NCI-H2107 treated with DMSO at 0.1 percent for 48 hours (cell line): ENCODE results near the gene PYGO1.
A peak's percentile ranks its signal among the peaks of the same experiment; 100 is the strongest.
"Not testable (repeated sequence)": the region's sequence is repeated elsewhere in the genome, so short reads cannot be mapped to it uniquely, and the experiment has no call there.

Experiments used
- DNase-seq: peaks from one replicate; lab custom pipeline; 2025; ENCODE audit not compliant: unreplicated experiment; lab: John Stamatoyannopoulos, UW

PYGO1 gene

GRCh38 chr15:55588070-55588814 lies at the start of gene PYGO1:
PYGO1 (minus strand) TSS chr15:55588345; CDS start chr15:55587883, 462 bp downstream.
- no peak for DNase-seq

- no peak for DNase-seq
These were observed 48.9 kb upstream of the PYGO1 start for GRCh38 chr15:55637086-55637485.

- DNase-seq = no peak
These were observed 45.6 kb upstream of the PYGO1 start for GRCh38 chr15:55633731-55634130.

- DNase-seq = no peak
These were observed 44.3 kb upstream of the PYGO1 start for GRCh38 chr15:55632434-55632833.

GRCh38 chr15:55630858-55631257 lies 42.7 kb upstream of the PYGO1 start:
- peak; percentile 8 for DNase-seq

GRCh38 chr15:55628369-55628730 lies 40.2 kb upstream of the PYGO1 start:
- no peak for DNase-seq

GRCh38 chr15:55627730-55628368 lies 39.7 kb upstream of the PYGO1 start:
- no peak for DNase-seq

- no peak for DNase-seq
These were observed 31.6 kb upstream of the PYGO1 start for GRCh38 chr15:55619783-55620182.

GRCh38 chr15:55618387-55618786 lies 30.2 kb upstream of the PYGO1 start:
- DNase-seq = no peak

- DNase-seq = no peak
These were observed 27.3 kb upstream of the PYGO1 start for GRCh38 chr15:55615445-55615844.

- DNase-seq = no peak
These were observed 25.6 kb upstream of the PYGO1 start for GRCh38 chr15:55613727-55614126.

GRCh38 chr15:55606214-55606613 lies 18.1 kb upstream of the PYGO1 start:
- no peak for DNase-seq

GRCh38 chr15:55601374-55601773 lies 13.2 kb upstream of the PYGO1 start:
- DNase-seq = no peak

- no peak for DNase-seq
These were observed 11.3 kb upstream of the PYGO1 start for GRCh38 chr15:55599439-55599838.

- DNase-seq = not testable (repeated sequence)
These were observed 4.9 kb upstream of the PYGO1 start for GRCh38 chr15:55593019-55593418.

- no peak for DNase-seq
These were observed 2.6 kb upstream of the PYGO1 start for GRCh38 chr15:55590788-55591187.

- no peak for DNase-seq
These were observed 1.1 kb upstream of the PYGO1 start for GRCh38 chr15:55589287-55589686.

- DNase-seq = no peak
These were observed 620 bp upstream of the PYGO1 start for GRCh38 chr15:55588815-55589115.

- DNase-seq = no peak
These were observed 650 bp downstream of the PYGO1 start for GRCh38 chr15:55587321-55588069.

GRCh38 chr15:55586808-55587207 lies 1.3 kb downstream of the PYGO1 start:
- DNase-seq = no peak

- no peak for DNase-seq
These were observed 11.2 kb downstream of the PYGO1 start for GRCh38 chr15:55576943-55577342.

GRCh38 chr15:55574096-55574495 lies 14.0 kb downstream of the PYGO1 start:
- no peak for DNase-seq
